B cell (primary cell): Measurements from ENCODE around the gene ONECUT3. TPM values are rescaled to one million over a fixed set of nuclear protein-coding genes. Genes with fewer than 3 reads are reported as not detected.

Experiments
- ATAC-seq: fragments of 200-7000 bp; cut with Tn5 transposase; one replicate; pipeline ENCODE4 v1.10.0; 2021; ENCODE audit warnings: low read depth, mild to moderate bottlenecking, moderate number of reproducible peaks, moderate library complexity
- CTCF ChIA-PET: fragments of 350-600 bp; sonication (Branson Sonifier 250); formaldehyde crosslinking; loops from one replicate; lab custom pipeline; 2021; ENCODE audit warnings: antibody characterized with exemption, inconsistent platforms; lab: Charles Lee
- POLR2A ChIA-PET: fragments of 350-600 bp; sonication (Branson Sonifier 250); formaldehyde crosslinking; loops from one replicate; lab custom pipeline; 2021; ENCODE audit warnings: antibody characterized with exemption; lab: Charles Lee
- DNase-seq: peaks from one replicate; pipeline ENCODE4 v3.0.0; 2013
- H2AFZ ChIP-seq: 2 replicates; pipeline ENCODE4 v1.6.1; 2012; ENCODE audit warnings: mild to moderate bottlenecking, low read depth, low read length; ENCODE audit not compliant: insufficient read depth, poor library complexity, severe bottlenecking
- H3K27ac ChIP-seq, 2 donors: 1 replicate in 1 of 2; 2 replicates in 1 of 2; pipeline ENCODE4 v1.5.1; 2012 to 2013; ENCODE audit warnings: low read length in 2 of 2, mild to moderate bottlenecking in 2 of 2, moderate library complexity in 1 of 2
- H3K27me3 ChIP-seq, 4 experiments: fragments of 200-600 bp in 1 of 4; sonication (generic) in 1 of 4; replicated peaks in 1 of 4; 1 replicate in 2 of 4; 2 replicates in 2 of 4; pipeline versions ENCODE4 v1.6.1 to v1.7.0; 2013 to 2016; ENCODE audit warnings: low read length in 3 of 4, mild to moderate bottlenecking in 2 of 4, mixed read lengths in 1 of 4, moderate library complexity in 1 of 4; ENCODE audit not compliant: insufficient read depth in 4 of 4, control insufficient read depth in 3 of 4; ENCODE audit errors: control extremely low read depth in 1 of 4
- H3K36me3 ChIP-seq, 2 experiments: replicated peaks in 1 of 2; 1 replicate in 1 of 2; 2 replicates in 1 of 2; pipeline versions ENCODE4 v1.6.1 to v1.7.1; 2013; ENCODE audit warnings: low read length in 1 of 2; ENCODE audit not compliant: insufficient read depth in 2 of 2, control insufficient read depth in 1 of 2; ENCODE audit errors: control extremely low read depth in 1 of 2, extremely low read depth in 1 of 2
- H3K4me1 ChIP-seq, 2 donors: fragments of 200-600 bp in 1 of 2; sonication (generic) in 1 of 2; 1 replicate in 1 of 2; 2 replicates in 1 of 2; pipeline versions ENCODE4 v1.5.1 to v1.6.1; 2013 to 2017; ENCODE audit warnings: low read length in 2 of 2; ENCODE audit not compliant: control insufficient read depth in 2 of 2, insufficient read depth in 2 of 2
- H3K4me2 ChIP-seq: replicated peaks from 2 replicates; pipeline ENCODE3; 2012; ENCODE audit warnings: mild to moderate bottlenecking, low read depth, low read length; ENCODE audit not compliant: poor library complexity, severe bottlenecking
- H3K4me3 ChIP-seq, 5 experiments: fragments of 200-600 bp in 1 of 5; sonication (generic) in 1 of 5; 1 replicate in 3 of 5; 2 replicates in 2 of 5; pipeline versions ENCODE4 v1.5.1 to v1.7.0; 2011 to 2016; ENCODE audit warnings: low read length in 4 of 5, mild to moderate bottlenecking in 4 of 5, low read depth in 2 of 5, control low read depth in 1 of 5, moderate library complexity in 1 of 5; ENCODE audit not compliant: insufficient read depth in 1 of 5; ENCODE audit errors: control extremely low read depth in 1 of 5, extremely low read depth in 1 of 5
- H3K79me2 ChIP-seq: fragments of 200-600 bp; sonication (generic); one replicate; pipeline ENCODE4 v1.6.0; 2016; ENCODE audit warnings: low read length; ENCODE audit not compliant: control insufficient read depth, insufficient read depth
- H3K9ac ChIP-seq: fragments of 200-600 bp; sonication (generic); 2 replicates; pipeline ENCODE4 v1.6.1; 2017; ENCODE audit warnings: mild to moderate bottlenecking, low read length, moderate library complexity
- H3K9me3 ChIP-seq, 3 donors: one replicate each; pipeline versions ENCODE4 v1.6.1 to v1.7.1; 2013; ENCODE audit warnings: low read length in 2 of 3; ENCODE audit not compliant: control insufficient read depth in 2 of 3, insufficient read depth in 1 of 3; ENCODE audit errors: control extremely low read depth in 1 of 3
- H4K20me1 ChIP-seq: 2 replicates; pipeline ENCODE4 v1.6.0; 2012; ENCODE audit warnings: mild to moderate bottlenecking, low read length; ENCODE audit not compliant: insufficient read depth, control insufficient read depth, poor library complexity, severe bottlenecking
- H3K27ac Mint-ChIP-seq: one replicate; pipeline ENCODE4 v1.8.0; 2021; ENCODE audit warnings: mixed read lengths
- H3K27me3 Mint-ChIP-seq: one replicate; pipeline ENCODE4 v1.8.0; 2021; ENCODE audit warnings: mixed read lengths
- H3K4me1 Mint-ChIP-seq: one replicate; pipeline ENCODE4 v1.8.0; 2021; ENCODE audit warnings: mixed read lengths
- H3K4me3 Mint-ChIP-seq: one replicate; pipeline ENCODE4 v1.8.0; 2021; ENCODE audit warnings: mixed read lengths
- H3K9me3 Mint-ChIP-seq: one replicate; pipeline ENCODE4 v1.8.0; 2022; ENCODE audit warnings: mixed read lengths; ENCODE audit not compliant: insufficient read depth
- EZH2 ChIP-seq: IDR thresholded peaks from 2 replicates; pipeline ENCODE4 v1.6.1; 2012; ENCODE audit warnings: borderline replicate concordance, low read depth, mild to moderate bottlenecking, moderate library complexity, low read length; ENCODE audit not compliant: insufficient read depth, poor library complexity, severe bottlenecking
- WGBS: methylation state at CpG from one replicate; pipeline ENCODE4 v1.1.5; 2013; ENCODE audit warnings: missing lambda C conversion rate; ENCODE audit not compliant: insufficient coverage; 5-methylcytosine and 5-hydroxymethylcytosine counted together
- intact Hi-C: fragments of 100-400 bp; cut with micrococcal nuclease; formaldehyde crosslinking; loops from one replicate; pipeline ENCODE4 v1.10.0; 2022
- polyA plus RNA-seq: library from polyadenylated mRNA; depleted of rRNA; stranded (reverse); fragments of >200 nt; gene quantifications from 2 replicates; pipeline ENCODE4 v1.2.3, GENCODE V29; 2012
- total RNA-seq, 2 donors: library from RNA; stranded (reverse); fragments of 120-200 nt in 1 of 2; gene quantifications; 1 replicate in 1 of 2; 2 replicates in 1 of 2; pipeline versions ENCODE4 v1.2.3 to v1.2.4, GENCODE V29; 2013 to 2022
- TF ChIP-seq, protein P1 (sequence below): fragments of 200-600 bp; IDR thresholded peaks from one replicate; pipeline ENCODE4 v1.8.0; 2022; ENCODE audit warnings: antibody characterized with exemption, mild to moderate bottlenecking

ONECUT3 gene
- total and polyA plus RNA-seq, 2 donors (not counting 1 experiment from before 2014, with no cell fraction given) = not detected

DNA sequence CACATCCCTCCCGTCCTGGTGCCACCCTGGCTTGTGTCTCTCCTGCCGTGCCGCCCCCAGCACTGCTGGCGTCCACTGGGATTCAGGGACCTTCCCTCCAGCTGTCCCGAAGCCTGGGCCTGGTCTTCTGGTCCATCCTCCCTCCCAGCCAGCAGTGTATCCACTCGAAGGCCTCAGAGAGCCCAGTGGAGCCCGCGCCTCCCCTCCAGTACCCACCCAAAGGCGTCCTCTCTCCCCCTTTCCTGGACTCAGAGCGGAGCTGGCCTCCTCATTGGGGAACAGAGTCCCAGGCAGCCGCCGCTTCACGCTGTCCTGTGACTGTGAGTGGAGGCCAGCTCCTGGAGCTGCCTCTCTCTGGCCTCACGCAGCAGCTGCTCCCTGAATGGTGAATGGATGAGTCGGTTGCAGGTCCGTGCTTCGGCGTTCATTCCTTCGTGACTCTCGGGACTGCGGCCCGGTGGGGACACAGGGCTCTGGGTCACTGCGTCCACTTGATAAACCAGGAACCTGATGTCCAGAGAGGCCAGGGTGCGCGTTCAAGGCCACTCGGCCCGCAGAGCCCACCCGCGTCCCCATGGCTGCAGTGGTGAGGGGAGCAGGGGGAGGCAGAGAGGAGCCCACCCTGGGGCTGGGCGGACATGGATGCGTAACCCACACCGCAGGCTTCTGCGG lies 12.1 kb downstream of the ONECUT3 start:
- DNase-seq = no peak
- WGBS = 17% methylated on average over 32 of the region's 33 CpGs
- Histone ChIP-seq H2AFZ (no peak overlapping the region), H4K20me1 (no peaks in the 10 kb centered on the region), H3K36me3 (no peaks in the 10 kb centered on the region), H3K4me3 (no peak overlapping the region), H3K4me1 (peaks cover 16 to 34% of the 10 kb centered on the region in 2 donors), H3K4me2 (no peak overlapping the region), H3K9ac (no peak overlapping the region), H3K9me3 (peaks cover 0 to 81% (median 2%) of the 10 kb centered on the region in 3 donors), H3K27ac (no peak overlapping the region), H3K27me3 (peaks cover 0 to 96% (median 67%) of the 10 kb centered on the region in 4 experiments), H3K79me2 (no peaks in the 10 kb centered on the region)
- ATAC-seq = no peak
- H3K4me3 Mint-ChIP-seq = no peak overlapping the region
- CTCF ChIA-PET = interaction anchor here (0.5 to 3.7 kb wide), 7 partner anchors 14 to 321 kb away, joined by 3 to 28 read pairs (median 4); no protein-coding TSS in a partner anchor
- H3K9me3 Mint-ChIP-seq = no peaks in the 10 kb centered on the region
- no peak for TF ChIP-seq EZH2
- TF ChIP-seq, protein P1, sequence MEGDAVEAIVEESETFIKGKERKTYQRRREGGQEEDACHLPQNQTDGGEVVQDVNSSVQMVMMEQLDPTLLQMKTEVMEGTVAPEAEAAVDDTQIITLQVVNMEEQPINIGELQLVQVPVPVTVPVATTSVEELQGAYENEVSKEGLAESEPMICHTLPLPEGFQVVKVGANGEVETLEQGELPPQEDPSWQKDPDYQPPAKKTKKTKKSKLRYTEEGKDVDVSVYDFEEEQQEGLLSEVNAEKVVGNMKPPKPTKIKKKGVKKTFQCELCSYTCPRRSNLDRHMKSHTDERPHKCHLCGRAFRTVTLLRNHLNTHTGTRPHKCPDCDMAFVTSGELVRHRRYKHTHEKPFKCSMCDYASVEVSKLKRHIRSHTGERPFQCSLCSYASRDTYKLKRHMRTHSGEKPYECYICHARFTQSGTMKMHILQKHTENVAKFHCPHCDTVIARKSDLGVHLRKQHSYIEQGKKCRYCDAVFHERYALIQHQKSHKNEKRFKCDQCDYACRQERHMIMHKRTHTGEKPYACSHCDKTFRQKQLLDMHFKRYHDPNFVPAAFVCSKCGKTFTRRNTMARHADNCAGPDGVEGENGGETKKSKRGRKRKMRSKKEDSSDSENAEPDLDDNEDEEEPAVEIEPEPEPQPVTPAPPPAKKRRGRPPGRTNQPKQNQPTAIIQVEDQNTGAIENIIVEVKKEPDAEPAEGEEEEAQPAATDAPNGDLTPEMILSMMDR = no peak
- POLR2A ChIA-PET = interaction anchor here (0.6 kb wide), 1 partner anchor 328 kb away, joined by 3 read pairs; no protein-coding TSS in a partner anchor
- peaks cover 61% of the 10 kb centered on the region for H3K27me3 Mint-ChIP-seq
- intact Hi-C loops = loop anchor here (5.0 kb wide), 1 partner anchor 158 kb away; the partner anchor contains the start of gene UQCR11
- no peak overlapping the region for H3K27ac Mint-ChIP-seq
- H3K4me1 Mint-ChIP-seq = peaks cover 4% of the 10 kb centered on the region
